HCT116 (cell line): ENCODE results near the gene WDHD1. TPM values are rescaled to one million over a fixed set of nuclear protein-coding genes. Genes with fewer than 3 reads are reported as not detected.

Experiments
- ATAC-seq: fragments of 200-7000 bp; cut with Tn5 transposase; 2 replicates; pipeline ENCODE4 v1.9.1; 2020; ENCODE audit warnings: mild to moderate bottlenecking, moderate library complexity
- BruUV-seq: library from RNA; stranded (reverse); fragments of 400-500 nt; replicated peaks from 2 replicates; lab custom pipeline; 2021; lab: Mats Ljungman, UMichigan
- CTCF ChIA-PET: fragments of 300-600 bp; sonication (Branson Sonifier 250); formaldehyde crosslinking; loops from one replicate; lab custom pipeline; 2021; ENCODE audit warnings: antibody characterized with exemption; lab: Charles Lee
- POLR2A ChIA-PET: fragments of 300-600, 350-600 bp; sonication (Branson Sonifier 250); formaldehyde crosslinking; loops from one replicate; lab custom pipeline; 2021; ENCODE audit warnings: antibody characterized with exemption; lab: Charles Lee
- RAD21 ChIA-PET, 2 experiments: fragments of 300-600 bp; sonication (Branson Sonifier 250); formaldehyde crosslinking; loops; one replicate each; lab custom pipeline; 2023; ENCODE audit warnings: low total read pairs in 2 of 2; ENCODE audit not compliant: uncharacterized antibody in 2 of 2, unreplicated experiment in 2 of 2, low non-redundant PET in 1 of 2; lab: Charles Lee
- DNase-seq: peaks from one replicate; pipeline ENCODE4 v3.0.0-alpha.2; 2010; ENCODE audit warnings: low read depth, low spot score
- H2AFZ ChIP-seq: fragments of 200-600 bp; shearing (Covaris generic), sonication (generic); 2 replicates; pipeline ENCODE4 v1.6.1; 2017; ENCODE audit warnings: low read depth, mixed run types, mixed read lengths, antibody characterized with exemption, low read length; ENCODE audit not compliant: poor library complexity, severe bottlenecking
- H3K27ac ChIP-seq: 2 replicates; pipeline ENCODE4 v1.5.1; 2012; ENCODE audit warnings: low read depth, low read length
- H3K27me3 ChIP-seq: fragments of 200-600 bp; sonication (generic); 2 replicates; pipeline ENCODE4 v1.6.1; 2016; ENCODE audit warnings: mixed run types, low read length, mixed read lengths; ENCODE audit not compliant: insufficient read depth
- H3K36me3 ChIP-seq, 2 experiments: fragments of 200-500 bp in 1 of 2; fragments of 200-600 bp in 1 of 2; sonication (Bioruptor generic) in 1 of 2; sonication (generic) in 1 of 2; 2 replicates each; pipeline versions ENCODE4 v1.5.1 to v1.6.1; 2014 to 2016; ENCODE audit warnings: low read length in 2 of 2, inconsistent platforms in 1 of 2, mixed read lengths in 1 of 2, mixed run types in 1 of 2; ENCODE audit not compliant: insufficient read depth in 2 of 2, control insufficient read depth in 1 of 2
- H3K4me1 ChIP-seq, 2 experiments: fragments of 200-600 bp in 1 of 2; sonication (generic) in 1 of 2; 2 replicates each; pipeline versions ENCODE4 v1.5.1 to v1.6.1; 2012 to 2017; ENCODE audit warnings: low read length in 2 of 2, inconsistent platforms in 1 of 2, mild to moderate bottlenecking in 1 of 2, mixed read lengths in 1 of 2, mixed run types in 1 of 2, moderate library complexity in 1 of 2; ENCODE audit not compliant: insufficient read depth in 2 of 2, control insufficient read depth in 1 of 2
- H3K4me2 ChIP-seq: fragments of 200-600 bp; sonication (generic); 2 replicates; pipeline ENCODE4 v1.6.1; 2017; ENCODE audit warnings: mixed run types, low read length, mixed read lengths
- H3K4me3 ChIP-seq, 2 experiments: fragments of 200-600 bp in 1 of 2; sonication (generic) in 1 of 2; replicated peaks in 1 of 2; 2 replicates each; pipeline ENCODE4 v1.5.1; 2011 to 2016; ENCODE audit warnings: low read length in 2 of 2, control low read depth in 1 of 2, low read depth in 1 of 2, mild to moderate bottlenecking in 1 of 2, mixed read lengths in 1 of 2, mixed run types in 1 of 2
- H3K79me2 ChIP-seq: fragments of 200-600 bp; sonication (generic); 2 replicates; pipeline ENCODE4 v1.6.1; 2017; ENCODE audit warnings: mild to moderate bottlenecking, mixed run types, low read length, moderate library complexity, mixed read lengths; ENCODE audit not compliant: insufficient read depth
- H3K9ac ChIP-seq: fragments of 200-600 bp; sonication (generic); 2 replicates; pipeline ENCODE4 v1.6.1; 2016; ENCODE audit warnings: low read length, mixed read lengths
- H3K9me2 ChIP-seq: fragments of 200-600 bp; sonication (generic), shearing (Covaris generic); 2 replicates; pipeline ENCODE4 v1.6.1; 2017; ENCODE audit warnings: mixed run types, mild to moderate bottlenecking, moderate library complexity; ENCODE audit not compliant: insufficient read depth
- H3K9me3 ChIP-seq, 2 experiments: fragments of 200-500 bp in 1 of 2; fragments of 200-600 bp in 1 of 2; sonication (Bioruptor generic) in 1 of 2; sonication (generic) in 1 of 2; 2 replicates each; pipeline ENCODE4 v1.6.1; 2014 to 2017; ENCODE audit warnings: low read length in 2 of 2, mixed read lengths in 2 of 2, inconsistent platforms in 1 of 2, low read depth in 1 of 2, mild to moderate bottlenecking in 1 of 2, mixed run types in 1 of 2, moderate library complexity in 1 of 2; ENCODE audit not compliant: control insufficient read depth in 1 of 2, insufficient read depth in 1 of 2
- H4K20me1 ChIP-seq: fragments of 200-600 bp; sonication (generic), shearing (Covaris generic); 2 replicates; pipeline ENCODE4 v1.6.1; 2017; ENCODE audit warnings: mixed run types, mild to moderate bottlenecking, moderate library complexity; ENCODE audit not compliant: insufficient read depth
- CBX3 ChIP-seq: IDR thresholded peaks from 2 replicates; pipeline ENCODE4 v1.6.1; 2012; ENCODE audit warnings: low read depth
- CEBPB ChIP-seq: IDR thresholded peaks from 2 replicates; pipeline ENCODE4 v1.6.1; 2012; ENCODE audit warnings: low read depth
- EGR1 ChIP-seq: IDR thresholded peaks from 2 replicates; pipeline ENCODE4 v1.6.1; 2012; ENCODE audit warnings: low read depth
- EZH2 ChIP-seq: fragments of 200-600 bp; sonication (generic); IDR thresholded peaks from 2 replicates; pipeline ENCODE4 v1.6.1; 2017; ENCODE audit warnings: antibody characterized with exemption, mixed run types
- FOSL1 ChIP-seq: IDR thresholded peaks from 2 replicates; pipeline ENCODE4 v1.6.1; 2012; ENCODE audit warnings: low read depth
- JUND ChIP-seq: IDR thresholded peaks from 2 replicates; pipeline ENCODE4 v1.6.1; 2012
- SIN3A ChIP-seq: IDR thresholded peaks from 2 replicates; pipeline ENCODE4 v1.6.1; 2012; ENCODE audit warnings: low read depth
- SRF ChIP-seq: IDR thresholded peaks from 2 replicates; pipeline ENCODE4 v1.6.1; 2012; ENCODE audit warnings: low read depth
- TCF7L2 ChIP-seq: IDR thresholded peaks from 2 replicates; pipeline ENCODE4 v1.7.0; 2011; ENCODE audit warnings: borderline replicate concordance, inconsistent platforms; ENCODE audit not compliant: insufficient read depth, insufficient read length; ENCODE audit errors: extremely low read depth
- intact Hi-C: fragments of 100-400 bp; cut with micrococcal nuclease; formaldehyde crosslinking; loops from 2 replicates; pipeline ENCODE4 v1.10.0; 2022
- total RNA-seq: library from RNA; stranded (reverse); gene quantifications from one replicate; pipeline ENCODE4 v1.2.1, GENCODE V29; 2021; ENCODE audit not compliant: unreplicated experiment
- TF ChIP-seq, protein P1 (sequence below): IDR thresholded peaks from 2 replicates; pipeline ENCODE4 v1.6.1; 2012
- TF ChIP-seq, protein P2 (sequence below), 3 experiments: fragments of 200-600 bp in 1 of 3; sonication (generic) in 1 of 3; IDR thresholded peaks in 2 of 3; conservative IDR thresholded peaks in 1 of 3; 2 replicates each; pipeline ENCODE4 v1.5.1; 2012 to 2017; ENCODE audit warnings: low read depth in 2 of 3, low read length in 2 of 3, antibody characterized with exemption in 1 of 3, borderline replicate concordance in 1 of 3, control low read depth in 1 of 3, mild to moderate bottlenecking in 1 of 3, mixed read lengths in 1 of 3, mixed run types in 1 of 3, moderate library complexity in 1 of 3; ENCODE audit not compliant: insufficient read depth in 1 of 3
- TF ChIP-seq, protein P3 (sequence below): IDR thresholded peaks from 2 replicates; pipeline ENCODE4 v1.6.1; 2012; ENCODE audit warnings: low read depth
- TF ChIP-seq, protein P4 (sequence below): IDR thresholded peaks from 2 replicates; pipeline ENCODE4 v1.6.1; 2012

The WDHD1 gene
- total RNA-seq, 1 experiment from 2014 or later: 44.3 TPM

DNA sequence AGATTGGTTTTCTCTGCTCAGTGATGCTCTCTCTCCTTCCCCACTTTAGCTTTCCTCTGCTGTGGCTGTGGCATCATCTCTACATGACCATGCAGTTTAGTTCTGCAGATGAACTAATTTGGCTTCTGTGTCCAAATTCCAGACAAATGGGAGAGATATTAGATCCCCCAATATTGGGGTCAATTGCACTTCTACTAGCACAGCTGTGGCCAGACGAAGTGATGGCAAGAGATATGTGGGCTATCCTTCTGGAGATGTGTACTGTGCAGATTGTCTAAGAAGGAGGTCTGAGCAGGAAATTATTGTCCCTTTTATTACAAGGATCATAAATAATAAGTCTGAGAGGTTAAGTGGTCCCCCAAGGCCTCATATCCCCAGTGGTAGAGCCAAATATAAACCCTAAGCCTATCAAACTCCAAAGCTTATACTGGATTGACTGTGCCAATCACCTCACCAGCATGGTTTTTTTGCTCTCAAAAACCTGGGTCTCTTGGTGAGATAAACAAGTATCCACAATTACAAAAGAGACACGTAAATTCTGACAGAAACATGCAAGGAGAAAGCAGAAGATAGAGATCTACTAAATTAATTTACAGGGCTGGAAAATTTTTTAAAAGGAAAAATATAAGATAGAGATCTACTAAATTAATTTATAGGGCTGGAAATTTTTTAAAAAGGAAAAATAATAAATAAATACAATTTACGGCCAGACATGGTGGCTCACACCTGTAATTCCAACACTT, 95.1 kb downstream of the WDHD1 start:
- no peak overlapping the region for H3K4me3 ChIP-seq
- H3K4me1 ChIP-seq: no peaks in the 10 kb centered on the region
- intact Hi-C loops: no loop called here
- TF ChIP-seq, protein P1, sequence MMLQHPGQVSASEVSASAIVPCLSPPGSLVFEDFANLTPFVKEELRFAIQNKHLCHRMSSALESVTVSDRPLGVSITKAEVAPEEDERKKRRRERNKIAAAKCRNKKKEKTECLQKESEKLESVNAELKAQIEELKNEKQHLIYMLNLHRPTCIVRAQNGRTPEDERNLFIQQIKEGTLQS: no peak
- TF ChIP-seq EGR1 (no peak), TCF7L2 (no peak), SRF (no peak), CEBPB (no peak), FOSL1 (no peak), EZH2 (no peak), CBX3 (no peak), SIN3A (no peak), JUND (no peak)
- TF ChIP-seq, protein P2, sequence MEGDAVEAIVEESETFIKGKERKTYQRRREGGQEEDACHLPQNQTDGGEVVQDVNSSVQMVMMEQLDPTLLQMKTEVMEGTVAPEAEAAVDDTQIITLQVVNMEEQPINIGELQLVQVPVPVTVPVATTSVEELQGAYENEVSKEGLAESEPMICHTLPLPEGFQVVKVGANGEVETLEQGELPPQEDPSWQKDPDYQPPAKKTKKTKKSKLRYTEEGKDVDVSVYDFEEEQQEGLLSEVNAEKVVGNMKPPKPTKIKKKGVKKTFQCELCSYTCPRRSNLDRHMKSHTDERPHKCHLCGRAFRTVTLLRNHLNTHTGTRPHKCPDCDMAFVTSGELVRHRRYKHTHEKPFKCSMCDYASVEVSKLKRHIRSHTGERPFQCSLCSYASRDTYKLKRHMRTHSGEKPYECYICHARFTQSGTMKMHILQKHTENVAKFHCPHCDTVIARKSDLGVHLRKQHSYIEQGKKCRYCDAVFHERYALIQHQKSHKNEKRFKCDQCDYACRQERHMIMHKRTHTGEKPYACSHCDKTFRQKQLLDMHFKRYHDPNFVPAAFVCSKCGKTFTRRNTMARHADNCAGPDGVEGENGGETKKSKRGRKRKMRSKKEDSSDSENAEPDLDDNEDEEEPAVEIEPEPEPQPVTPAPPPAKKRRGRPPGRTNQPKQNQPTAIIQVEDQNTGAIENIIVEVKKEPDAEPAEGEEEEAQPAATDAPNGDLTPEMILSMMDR (IDR thresholded peaks at IDR 0.05 in 2 of 3, conservative IDR thresholded peaks at IDR 0.05 in 1 of 3; ENCODE audit: borderline replicate concordance in 1 of 3, insufficient read depth in 1 of 3, low read depth in 2 of 3, low read length in 2 of 3): no peak
- TF ChIP-seq, protein P3, sequence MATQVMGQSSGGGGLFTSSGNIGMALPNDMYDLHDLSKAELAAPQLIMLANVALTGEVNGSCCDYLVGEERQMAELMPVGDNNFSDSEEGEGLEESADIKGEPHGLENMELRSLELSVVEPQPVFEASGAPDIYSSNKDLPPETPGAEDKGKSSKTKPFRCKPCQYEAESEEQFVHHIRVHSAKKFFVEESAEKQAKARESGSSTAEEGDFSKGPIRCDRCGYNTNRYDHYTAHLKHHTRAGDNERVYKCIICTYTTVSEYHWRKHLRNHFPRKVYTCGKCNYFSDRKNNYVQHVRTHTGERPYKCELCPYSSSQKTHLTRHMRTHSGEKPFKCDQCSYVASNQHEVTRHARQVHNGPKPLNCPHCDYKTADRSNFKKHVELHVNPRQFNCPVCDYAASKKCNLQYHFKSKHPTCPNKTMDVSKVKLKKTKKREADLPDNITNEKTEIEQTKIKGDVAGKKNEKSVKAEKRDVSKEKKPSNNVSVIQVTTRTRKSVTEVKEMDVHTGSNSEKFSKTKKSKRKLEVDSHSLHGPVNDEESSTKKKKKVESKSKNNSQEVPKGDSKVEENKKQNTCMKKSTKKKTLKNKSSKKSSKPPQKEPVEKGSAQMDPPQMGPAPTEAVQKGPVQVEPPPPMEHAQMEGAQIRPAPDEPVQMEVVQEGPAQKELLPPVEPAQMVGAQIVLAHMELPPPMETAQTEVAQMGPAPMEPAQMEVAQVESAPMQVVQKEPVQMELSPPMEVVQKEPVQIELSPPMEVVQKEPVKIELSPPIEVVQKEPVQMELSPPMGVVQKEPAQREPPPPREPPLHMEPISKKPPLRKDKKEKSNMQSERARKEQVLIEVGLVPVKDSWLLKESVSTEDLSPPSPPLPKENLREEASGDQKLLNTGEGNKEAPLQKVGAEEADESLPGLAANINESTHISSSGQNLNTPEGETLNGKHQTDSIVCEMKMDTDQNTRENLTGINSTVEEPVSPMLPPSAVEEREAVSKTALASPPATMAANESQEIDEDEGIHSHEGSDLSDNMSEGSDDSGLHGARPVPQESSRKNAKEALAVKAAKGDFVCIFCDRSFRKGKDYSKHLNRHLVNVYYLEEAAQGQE: no peak
- TF ChIP-seq, protein P4, sequence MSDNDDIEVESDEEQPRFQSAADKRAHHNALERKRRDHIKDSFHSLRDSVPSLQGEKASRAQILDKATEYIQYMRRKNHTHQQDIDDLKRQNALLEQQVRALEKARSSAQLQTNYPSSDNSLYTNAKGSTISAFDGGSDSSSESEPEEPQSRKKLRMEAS: no peak
- H3K79me2 ChIP-seq: no peaks in the 10 kb centered on the region
- no peaks in the 10 kb centered on the region for H3K27me3 ChIP-seq
- POLR2A ChIA-PET: no interaction called here
- no peak overlapping the region for H2AFZ ChIP-seq
- DNase-seq (no peak), ATAC-seq (no peak)
- RAD21 ChIA-PET: no interaction called here
- no TSS peak for BruUV-seq
- no peaks in the 10 kb centered on the region for H3K9me2 ChIP-seq
- no peak overlapping the region for H3K27ac ChIP-seq
- no peaks in the 10 kb centered on the region for H4K20me1 ChIP-seq
- H3K9me3 ChIP-seq: no peaks in the 10 kb centered on the region
- CTCF ChIA-PET: no interaction called here
- H3K36me3 ChIP-seq: no peaks in the 10 kb centered on the region
- no peak overlapping the region for H3K4me2 ChIP-seq
- no peak overlapping the region for H3K9ac ChIP-seq
